GM19438 (cell line): Measurements from ENCODE around the gene HYOU1.
"Not testable (repeated sequence)": the region's sequence is repeated elsewhere in the genome, so short reads cannot be mapped to it uniquely, and the experiment has no call there.

ENCODE experiments used
- ATAC-seq: cut with Tn5 transposase; IDR thresholded peaks from one replicate; pipeline ENCODE4 v1.9.1; 2021; ENCODE audit warnings: low read depth; ENCODE audit not compliant: unreplicated experiment

HYOU1 gene

GRCh38 chr11:119087123-119087522 lies 30.1 kb upstream of the HYOU1 start:
- ATAC-seq = no peak

- peak; percentile 7 for ATAC-seq
Observed at GRCh38 chr11:119085437-119085847, 28.4 kb upstream of the HYOU1 start.

GRCh38 chr11:119084663-119085436 lies 27.8 kb upstream of the HYOU1 start, which contains the start of gene HMBS:
Gene HMBS (plus strand): TSS chr11:119084881. CDS start chr11:119085034, 153 bp downstream.
- peak; percentile 92 for ATAC-seq

DNA sequence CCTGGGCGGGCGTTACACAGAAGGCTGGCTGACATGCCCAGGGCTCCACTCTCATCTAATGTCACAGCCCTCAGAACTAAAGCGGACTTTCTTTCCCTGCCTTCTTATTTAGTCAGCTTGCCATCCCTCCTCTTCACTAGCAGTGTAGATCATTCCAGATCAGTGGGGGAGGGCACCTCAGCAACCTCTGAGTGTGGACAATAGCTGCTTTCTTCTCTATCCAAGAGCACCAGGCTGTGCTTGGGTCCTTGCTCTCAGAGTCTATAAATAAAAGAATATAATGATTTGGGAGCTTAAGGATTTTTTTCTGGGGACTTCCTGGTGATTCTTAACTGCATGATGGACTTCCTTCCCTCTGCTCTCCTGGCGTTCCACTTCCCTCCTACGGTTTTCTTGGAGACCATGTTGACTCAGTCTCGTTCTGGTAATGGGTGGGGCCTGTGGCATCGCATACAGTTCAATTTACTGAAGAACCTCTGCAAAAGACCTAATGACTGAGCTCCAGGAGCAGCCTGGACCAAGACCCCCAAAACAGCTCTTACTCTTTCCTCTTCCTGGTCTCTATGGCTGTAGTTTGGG lies 24.8 kb upstream of the HYOU1 start:
- ATAC-seq = no peak

DNA sequence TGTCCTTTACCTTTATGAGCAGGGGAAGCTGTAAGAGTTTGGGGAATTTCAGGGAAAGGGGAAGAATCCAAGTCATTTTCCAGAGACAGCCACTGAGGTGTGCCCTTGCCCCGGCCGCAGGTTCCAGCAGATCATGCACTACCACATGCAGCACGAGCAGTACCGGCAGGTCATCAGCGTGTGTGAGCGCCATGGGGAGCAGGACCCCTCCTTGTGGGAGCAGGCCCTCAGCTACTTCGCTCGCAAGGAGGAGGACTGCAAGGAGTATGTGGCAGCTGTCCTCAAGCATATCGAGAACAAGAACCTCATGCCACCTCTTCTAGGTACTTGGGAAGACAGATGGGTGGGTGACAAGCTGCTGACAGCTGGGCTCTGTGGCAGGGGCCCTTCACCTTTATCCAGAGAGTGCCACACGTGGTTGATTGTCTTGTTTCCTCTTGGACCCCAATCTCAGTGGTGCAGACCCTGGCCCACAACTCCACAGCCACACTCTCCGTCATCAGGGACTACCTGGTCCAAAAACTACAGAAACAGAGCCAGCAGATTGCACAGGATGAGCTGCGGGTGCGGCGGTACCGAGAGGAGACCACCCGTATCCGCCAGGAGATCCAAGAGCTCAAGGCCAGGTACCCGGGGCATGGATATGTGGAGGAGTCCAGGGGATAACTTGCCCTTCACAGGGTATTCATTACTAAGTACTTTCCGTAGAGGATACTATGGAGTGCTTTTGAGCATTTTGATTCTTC lies 21.8 kb upstream of the HYOU1 start:
- ATAC-seq = no peak

DNA sequence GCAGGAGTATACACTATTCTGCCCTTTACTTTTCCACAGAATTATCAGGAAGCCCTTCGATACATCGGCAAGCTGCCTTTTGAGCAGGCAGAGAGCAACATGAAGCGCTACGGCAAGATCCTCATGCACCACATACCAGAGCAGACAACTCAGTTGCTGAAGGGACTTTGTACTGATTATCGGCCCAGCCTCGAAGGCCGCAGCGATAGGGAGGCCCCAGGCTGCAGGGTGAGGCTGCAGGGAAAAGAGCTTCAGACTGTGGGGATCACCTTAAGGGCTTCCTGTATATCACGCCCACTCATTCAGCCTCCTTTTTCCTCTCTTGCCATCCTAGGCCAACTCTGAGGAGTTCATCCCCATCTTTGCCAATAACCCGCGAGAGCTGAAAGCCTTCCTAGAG lies 20.8 kb upstream of the HYOU1 start:
- ATAC-seq = no peak

DNA sequence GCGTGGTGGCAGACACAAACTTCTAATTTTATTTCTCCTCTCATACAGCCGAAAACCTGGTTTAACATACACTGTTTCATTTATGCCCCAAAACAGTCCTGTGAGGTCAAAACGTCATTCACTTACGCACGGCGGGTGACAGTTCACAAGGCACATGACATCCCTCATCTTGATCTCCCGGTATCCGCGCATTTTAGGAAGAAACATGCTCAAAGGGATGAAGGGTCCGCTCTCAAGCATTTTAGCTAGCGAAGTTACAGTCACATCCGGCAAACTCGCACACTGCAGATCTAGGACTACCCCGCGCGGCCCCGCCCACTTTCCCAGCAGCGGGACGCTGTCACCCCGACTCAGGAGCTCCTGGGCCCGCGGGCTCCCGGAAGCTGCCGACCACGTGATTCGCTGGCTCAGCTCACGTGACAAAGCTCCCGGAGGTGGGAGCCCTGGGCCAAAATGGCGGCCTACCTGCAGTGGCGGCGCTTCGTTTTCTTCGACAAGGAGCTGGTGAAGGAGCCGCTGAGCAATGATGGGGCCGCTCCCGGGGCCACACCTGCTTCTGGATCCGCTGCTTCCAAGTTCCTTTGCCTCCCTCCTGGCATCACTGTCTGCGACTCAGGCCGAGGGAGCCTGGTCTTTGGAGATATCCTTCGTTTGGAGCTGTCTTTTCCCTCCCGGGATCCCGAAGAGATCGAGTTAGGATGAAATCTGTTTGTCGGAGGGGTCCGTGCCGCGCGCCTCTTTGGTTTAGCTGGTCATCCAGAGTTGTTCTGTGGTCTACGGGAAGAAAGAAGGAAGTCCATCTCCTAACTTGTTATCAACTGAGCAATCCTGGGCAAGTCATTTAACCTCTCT lies 10.6 kb upstream of the HYOU1 start, which contains the start of gene VPS11:
TSS of gene VPS11 (plus strand) at position 448 of the 852 bp plus-strand sequence. CDS start at position 454, 6 bp downstream.
- ATAC-seq = peak; percentile 93

GRCh38 chr11:119065369-119065768 lies 8.4 kb upstream of the HYOU1 start:
- ATAC-seq = no peak

DNA sequence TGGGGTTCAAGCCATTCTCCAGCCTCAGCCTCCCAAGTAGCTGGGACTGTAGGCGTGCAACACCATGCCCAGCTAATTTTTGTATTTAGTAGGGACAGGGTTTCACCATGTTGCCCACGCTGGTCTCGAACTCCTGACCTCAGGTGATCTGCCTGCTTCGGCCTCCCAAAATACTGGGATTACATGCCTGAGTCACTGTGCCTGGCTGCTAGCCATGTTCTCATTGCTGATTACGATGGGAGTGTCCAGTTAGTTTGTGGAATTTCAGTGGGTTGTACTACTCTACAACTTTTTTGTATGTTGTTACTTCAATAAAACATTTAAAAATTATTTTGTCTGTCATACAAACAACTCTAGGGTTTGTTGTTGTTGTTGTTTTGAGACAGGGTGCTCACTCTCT lies 5.8 kb upstream of the HYOU1 start:
- ATAC-seq = no peak

DNA sequence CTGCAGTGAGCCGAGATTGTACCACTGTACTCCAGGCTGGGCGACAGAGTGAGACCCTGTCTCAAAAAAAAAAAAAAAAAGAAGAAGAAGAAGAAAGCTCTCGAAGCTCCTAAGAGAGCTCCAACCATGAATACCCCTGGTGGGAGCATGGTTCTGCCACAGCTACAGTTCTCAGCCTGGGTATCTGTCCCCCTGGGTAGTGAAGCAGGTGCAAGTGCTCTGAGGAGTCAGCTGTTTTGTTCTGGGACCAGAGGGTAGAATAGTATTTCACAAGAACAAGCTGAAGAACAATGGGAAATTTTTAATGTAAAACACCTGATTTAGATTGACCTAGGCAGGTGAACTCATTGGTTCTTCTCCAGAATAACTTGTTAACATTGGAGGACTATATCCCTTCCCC lies 4.3 kb upstream of the HYOU1 start:
- no peak for ATAC-seq

GRCh38 chr11:119059128-119059527 lies 2.1 kb upstream of the HYOU1 start:
- not testable (repeated sequence) for ATAC-seq

- peak; percentile 3 for ATAC-seq
Observed at GRCh38 chr11:119056421-119056999, 495 bp downstream of the HYOU1 start.

GRCh38 chr11:119055901-119056300 lies 1.1 kb downstream of the HYOU1 start:
- ATAC-seq = no peak

- ATAC-seq = no peak
Observed at GRCh38 chr11:119054418-119054817, 2.6 kb downstream of the HYOU1 start.

GRCh38 chr11:119052163-119052814 lies 4.7 kb downstream of the HYOU1 start:
- ATAC-seq = no peak

- no peak for ATAC-seq
Observed at GRCh38 chr11:119051440-119052162, 5.4 kb downstream of the HYOU1 start.

GRCh38 chr11:119049081-119049480 lies 7.9 kb downstream of the HYOU1 start:
- ATAC-seq = no peak

DNA sequence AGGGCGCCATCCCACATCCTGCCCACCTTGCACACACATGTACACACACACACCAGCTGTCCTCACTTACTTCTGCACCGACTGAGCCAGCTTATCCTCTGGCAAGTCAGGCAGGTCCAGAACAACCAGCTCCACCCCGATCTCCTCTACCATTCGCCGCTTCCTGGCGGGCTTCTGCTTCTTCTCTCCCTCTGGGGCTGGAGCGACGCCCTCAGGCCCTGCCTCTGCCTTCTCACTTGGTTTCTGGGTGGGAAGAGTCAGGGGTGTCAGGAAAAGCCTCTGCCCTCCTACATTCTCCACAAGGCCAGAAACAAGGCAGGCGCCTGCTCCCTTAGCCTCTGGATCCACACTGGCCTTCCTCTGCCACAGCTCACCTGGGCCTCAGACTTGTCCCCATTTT lies 8.4 kb downstream of the HYOU1 start:
- ATAC-seq = no peak

DNA sequence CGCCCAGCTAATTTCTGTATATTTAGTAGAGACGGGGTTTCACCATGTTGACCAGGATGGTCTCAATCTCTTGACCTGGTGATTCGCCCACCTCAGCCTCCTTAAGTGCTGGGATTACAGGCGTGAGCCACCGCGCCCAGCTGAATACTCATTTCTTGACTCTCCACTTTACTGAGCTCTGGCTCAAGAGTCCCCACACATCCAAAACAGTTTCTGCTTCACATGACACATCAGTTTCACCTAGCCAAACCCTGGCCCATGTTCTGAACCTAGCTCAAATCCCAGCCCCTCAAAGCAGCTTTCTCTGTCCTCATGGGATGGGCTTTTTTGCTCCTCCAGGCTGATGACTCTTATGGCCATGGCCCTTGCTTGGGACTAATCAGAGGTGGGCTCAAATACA lies 9.8 kb downstream of the HYOU1 start:
- no peak for ATAC-seq
